H1 (cell line): ENCODE results near the gene CPNE4. TPM values are rescaled to one million over a fixed set of nuclear protein-coding genes. Genes with fewer than 3 reads are reported as not detected.

Source experiments
- CTCF ChIA-PET: fragments of 300-600 bp; sonication (Branson Sonifier 250); formaldehyde crosslinking; loops from one replicate; lab custom pipeline; 2021; ENCODE audit not compliant: partially characterized antibody; lab: Charles Lee
- POLR2A ChIA-PET: fragments of 300-600 bp; sonication (Branson Sonifier 250); formaldehyde crosslinking; loops from one replicate; lab custom pipeline; 2021; ENCODE audit warnings: inconsistent platforms; ENCODE audit not compliant: partially characterized antibody; lab: Charles Lee
- DNase-seq, 2 experiments: peaks; one replicate each; pipeline versions ENCODE4 v3.0.0 to v3.0.0-alpha.2; 2010 to 2022; ENCODE audit warnings: low spot score in 2 of 2, low read depth in 1 of 2, mixed read lengths in 1 of 2
- FAIRE-seq: peaks from 2 replicates; lab custom pipeline; 2011; peaks lifted over from hg19 to GRCh38; lab: Jason Lieb, UNC
- H2AFZ ChIP-seq: 2 replicates; pipeline ENCODE4 v1.8.1; 2012; ENCODE audit warnings: low read length, inconsistent platforms
- H2AK5ac ChIP-seq: 2 replicates; pipeline ENCODE4 v1.6.1; 2013; ENCODE audit warnings: low read depth, low read length
- H2BK120ac ChIP-seq: replicated peaks from 2 replicates; pipeline ENCODE3; 2013; ENCODE audit warnings: low read depth, low read length, inconsistent platforms
- H2BK12ac ChIP-seq: 2 replicates; pipeline ENCODE4 v1.6.1; 2013; ENCODE audit warnings: low read depth, low read length
- H2BK15ac ChIP-seq: 2 replicates; pipeline ENCODE4 v1.6.1; 2013; ENCODE audit warnings: low read length
- H2BK20ac ChIP-seq: 2 replicates; pipeline ENCODE4 v1.6.1; 2013; ENCODE audit warnings: low read length
- H2BK5ac ChIP-seq: 2 replicates; pipeline ENCODE4 v1.6.1; 2013; ENCODE audit warnings: low read depth, low read length
- H3K14ac ChIP-seq: 2 replicates; pipeline ENCODE4 v1.6.1; 2013; ENCODE audit warnings: inconsistent platforms; ENCODE audit not compliant: insufficient read length
- H3K18ac ChIP-seq: 2 replicates; pipeline ENCODE4 v1.6.1; 2013; ENCODE audit warnings: low read length; ENCODE audit errors: extremely low read depth
- H3K23ac ChIP-seq: 2 replicates; pipeline ENCODE4 v1.6.1; 2013; ENCODE audit warnings: inconsistent platforms; ENCODE audit not compliant: insufficient read length
- H3K23me2 ChIP-seq: 2 replicates; pipeline ENCODE4 v1.6.1; 2013; ENCODE audit warnings: low read depth, low read length
- H3K27ac ChIP-seq: 2 replicates; pipeline ENCODE4 v1.6.1; 2011; ENCODE audit warnings: low read depth, low read length, inconsistent platforms
- H3K27me3 ChIP-seq, 4 experiments: replicated peaks in 1 of 4; 1 replicate in 1 of 4; 2 replicates in 3 of 4; pipeline versions ENCODE4 v1.6.1 to v1.8.1; 2011 to 2013; ENCODE audit warnings: low read length in 3 of 4, mild to moderate bottlenecking in 3 of 4, inconsistent platforms in 2 of 4, mixed read lengths in 2 of 4, moderate library complexity in 1 of 4; ENCODE audit not compliant: control insufficient read depth in 3 of 4, insufficient read depth in 3 of 4; ENCODE audit errors: extremely low read depth in 1 of 4
- H3K36me3 ChIP-seq, 4 experiments: 2 replicates each; pipeline versions ENCODE4 v1.6.1 to v1.8.1; 2011 to 2013; ENCODE audit warnings: mild to moderate bottlenecking in 4 of 4, low read length in 3 of 4, moderate library complexity in 2 of 4, control low read depth in 1 of 4, inconsistent platforms in 1 of 4; ENCODE audit not compliant: insufficient read depth in 4 of 4, control insufficient read depth in 2 of 4
- H3K4ac ChIP-seq: replicated peaks from 2 replicates; pipeline ENCODE3; 2013; ENCODE audit warnings: low read length, low read depth, mixed read lengths, inconsistent platforms; ENCODE audit not compliant: insufficient read length
- H3K4me1 ChIP-seq, 4 experiments: replicated peaks in 1 of 4; 1 replicate in 1 of 4; 2 replicates in 3 of 4; pipeline versions ENCODE4 v1.6.1 to v1.8.1; 2011 to 2013; ENCODE audit warnings: low read length in 3 of 4, inconsistent platforms in 2 of 4, mixed read lengths in 1 of 4; ENCODE audit not compliant: insufficient read depth in 4 of 4, control insufficient read depth in 3 of 4
- H3K4me2 ChIP-seq, 2 experiments: 2 replicates each; pipeline versions ENCODE4 v1.6.1 to v1.8.1; 2011 to 2013; ENCODE audit warnings: low read depth in 2 of 2, low read length in 2 of 2, control low read depth in 1 of 2, inconsistent platforms in 1 of 2, mild to moderate bottlenecking in 1 of 2; ENCODE audit not compliant: insufficient read depth in 1 of 2
- H3K4me3 ChIP-seq, 4 experiments: fragments of 200-600, 300-600 bp in 1 of 4; sonication (generic), shearing (Covaris generic), sonication (Bioruptor Twin) in 1 of 4; 2 replicates each; pipeline versions ENCODE4 v1.5.1 to v1.8.1; 2011 to 2016; ENCODE audit warnings: low read length in 4 of 4, low read depth in 3 of 4, control low read depth in 2 of 4, inconsistent platforms in 2 of 4, mild to moderate bottlenecking in 2 of 4, mixed read lengths in 1 of 4, moderate library complexity in 1 of 4; ENCODE audit not compliant: insufficient read depth in 2 of 4; ENCODE audit errors: extremely low read depth in 1 of 4
- H3K56ac ChIP-seq: replicated peaks from 2 replicates; pipeline ENCODE3; 2013; ENCODE audit warnings: low read depth, mild to moderate bottlenecking, mixed read lengths, low read length, inconsistent platforms; ENCODE audit not compliant: insufficient read length
- H3K79me1 ChIP-seq: 2 replicates; pipeline ENCODE4 v1.6.1; 2013; ENCODE audit warnings: low read depth, low read length, control low read depth
- H3K79me2 ChIP-seq, 2 experiments: 2 replicates each; pipeline versions ENCODE4 v1.6.1 to v1.8.1; 2012 to 2013; ENCODE audit warnings: low read length in 2 of 2, mild to moderate bottlenecking in 2 of 2, inconsistent platforms in 1 of 2; ENCODE audit not compliant: insufficient read depth in 2 of 2, control insufficient read depth in 1 of 2
- H3K9ac ChIP-seq, 4 experiments: replicated peaks in 1 of 4; 1 replicate in 1 of 4; 2 replicates in 3 of 4; pipeline versions ENCODE4 v1.6.1 to v1.8.1; 2011 to 2013; ENCODE audit warnings: low read depth in 3 of 4, low read length in 3 of 4, control low read depth in 2 of 4, mild to moderate bottlenecking in 2 of 4, moderate library complexity in 2 of 4, inconsistent platforms in 1 of 4; ENCODE audit errors: extremely low read depth in 1 of 4
- H3K9me3 ChIP-seq, 2 experiments: 2 replicates each; pipeline versions ENCODE4 v1.6.1 to v1.8.1; 2012 to 2013; ENCODE audit warnings: mild to moderate bottlenecking in 2 of 2, moderate library complexity in 2 of 2, control low read depth in 1 of 2, inconsistent platforms in 1 of 2, low read depth in 1 of 2, low read length in 1 of 2, mixed read lengths in 1 of 2; ENCODE audit not compliant: insufficient read depth in 2 of 2
- H4K20me1 ChIP-seq, 2 experiments: replicated peaks in 1 of 2; 2 replicates each; pipeline versions ENCODE3 to v1.8.1; 2011 to 2013; ENCODE audit warnings: inconsistent platforms in 2 of 2, low read length in 2 of 2, mild to moderate bottlenecking in 1 of 2; ENCODE audit not compliant: insufficient read depth in 2 of 2, control insufficient read depth in 1 of 2
- H4K5ac ChIP-seq: 2 replicates; pipeline ENCODE4 v1.6.1; 2013; ENCODE audit warnings: low read length, low read depth, mixed read lengths, inconsistent platforms; ENCODE audit not compliant: insufficient read length
- H4K8ac ChIP-seq: 2 replicates; pipeline ENCODE4 v1.8.0; 2013; ENCODE audit warnings: mild to moderate bottlenecking, moderate library complexity, low read length, inconsistent platforms; ENCODE audit not compliant: insufficient read depth; ENCODE audit errors: extremely low read depth
- H4K91ac ChIP-seq: replicated peaks from 2 replicates; pipeline ENCODE3; 2013; ENCODE audit warnings: low read length, mixed read lengths, inconsistent platforms; ENCODE audit not compliant: insufficient read length
- FOSL1 ChIP-seq: IDR thresholded peaks from 2 replicates; pipeline ENCODE4 v1.6.1; 2011; ENCODE audit warnings: mild to moderate bottlenecking, low read depth, low read length, moderate library complexity; ENCODE audit not compliant: insufficient read depth
- JUND ChIP-seq: IDR thresholded peaks from 2 replicates; pipeline ENCODE4 v1.6.1; 2011; ENCODE audit warnings: mild to moderate bottlenecking, improper control_type of control experiment, low read length
- WGBS, 2 experiments: shearing (Covaris generic) in 1 of 2; methylation state at CpG; one replicate each; pipeline versions ENCODE4 v1.1.6 to v1.1.7; 2013 to 2015; ENCODE audit warnings: low lambda C conversion rate in 2 of 2, mixed read lengths in 2 of 2, inconsistent platforms in 1 of 2, low coverage in 1 of 2, missing lambda C conversion rate in 1 of 2; ENCODE audit not compliant: insufficient replicate concordance in 2 of 2, insufficient coverage in 1 of 2, insufficient read length in 1 of 2; ENCODE audit errors: extremely low coverage in 1 of 2, missing lambda C conversion rate in 1 of 2; 5-methylcytosine and 5-hydroxymethylcytosine counted together
- polyA plus RNA-seq, 7 experiments: library from polyadenylated mRNA; depleted of rRNA in 3 of 7; stranded (reverse) in 5 of 7; unstranded in 2 of 7; fragments of >200 nt in 5 of 7; fragments of 200-250 nt in 2 of 7; gene quantifications; 1 replicate in 5 of 7; 2 replicates in 1 of 7; 4 replicates in 1 of 7; pipeline versions ENCODE4 v1.2.1 to v1.2.3, GENCODE V29; 2011 to 2013; ENCODE audit warnings: missing spikeins in 2 of 7, mixed read lengths in 2 of 7
- total RNA-seq: library from RNA; stranded (reverse); fragmentation: NEBNext Ultra II Directional; extraction: Animal tissue kit (Norgen Biotek cat#: 25700); gene quantifications from 2 replicates; pipeline ENCODE4 v1.2.1, GENCODE V29; 2021

The CPNE4 gene
- total and polyA plus RNA-seq, 2 of the 8 experiments (the other 6 are each of a cell fraction or from before 2014, with no cell fraction given), result 0.82 to 3.8 TPM

DNA sequence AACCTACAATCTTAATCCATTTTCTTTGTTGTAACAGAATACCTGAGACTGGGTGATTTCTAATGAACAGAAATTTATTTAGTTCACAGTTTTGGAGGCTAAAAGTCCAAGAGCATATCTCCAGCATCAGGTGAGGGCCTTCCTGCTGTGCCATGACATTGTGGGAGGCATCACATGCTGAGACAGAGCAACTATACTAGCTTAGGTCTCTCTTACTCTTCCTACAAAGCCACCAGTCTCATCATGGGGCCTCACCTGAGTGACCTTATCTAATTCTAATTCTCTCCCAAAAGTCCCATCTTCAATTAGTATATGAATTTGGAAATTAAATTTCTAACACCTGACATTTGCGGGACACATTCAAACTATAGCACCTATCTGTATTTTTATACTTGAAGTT is 285.0 kb downstream of the CPNE4 start:
- Histone ChIP-seq H4K91ac (no peak overlapping the region), H3K36me3 (no peaks in the 10 kb centered on the region), H2BK120ac (no peak overlapping the region), H3K9ac (no peak overlapping the region), H2AK5ac (no peak overlapping the region), H3K4ac (no peak overlapping the region), H3K56ac (no peak overlapping the region), H2BK20ac (no peak overlapping the region), H2BK5ac (no peak overlapping the region), H3K27me3 (no peaks in the 10 kb centered on the region), H3K18ac (no peak overlapping the region), H2BK12ac (no peak overlapping the region), H4K20me1 (no peaks in the 10 kb centered on the region), H2BK15ac (no peak overlapping the region), H3K4me3 (no peak overlapping the region), H3K27ac (no peak overlapping the region), H3K79me1 (no peaks in the 10 kb centered on the region), H3K23ac (no peak overlapping the region), H3K4me2 (no peak overlapping the region), H3K4me1 (peaks cover 0 to 2% (median 0%) of the 10 kb centered on the region in 4 experiments; a peak in 1 of 7 replicates), H4K5ac (no peak overlapping the region), H3K23me2 (no peaks in the 10 kb centered on the region), H3K14ac (no peak overlapping the region), H4K8ac (no peak overlapping the region), H3K9me3 (no peaks in the 10 kb centered on the region), H2AFZ (no peak overlapping the region), H3K79me2 (no peaks in the 10 kb centered on the region)
- ChIA-PET POLR2A (no interaction called here), CTCF (no interaction called here)
- FAIRE-seq (no peak), DNase-seq (no peak)
- 92% methylated on average over 1 of the region's 1 CpG; no CpG with 5 or more reads in 1 of the 2 experiments for WGBS, 2 experiments
- no peak for TF ChIP-seq FOSL1
- TF ChIP-seq JUND, result no peak
